H4 (cell line): ENCODE data around the gene ACAA2. TPM values are rescaled to one million over a fixed set of nuclear protein-coding genes. Genes with fewer than 3 reads are reported as not detected.
A peak's percentile ranks its signal among the peaks of the same experiment; 100 is the strongest.

ENCODE experiments used
- DNase-seq: peaks from one replicate; pipeline ENCODE4 v3.0.0-alpha.2; 2015; ENCODE audit warnings: low spot score
- total RNA-seq: library from RNA; depleted of rRNA; stranded (reverse); fragments of >200 nt; shearing (Covaris generic); gene quantifications from 2 replicates; pipeline ENCODE4 v1.2.3, GENCODE V29; 2014

The ACAA2 gene
- total RNA-seq, 1 experiment from 2014 or later: 104 TPM

GRCh38 chr18:49767111-49768050, 46.0 kb downstream of the ACAA2 start:
- DNase-seq: no peak

- no peak for DNase-seq
Observed at GRCh38 chr18:49766646-49767045, 46.7 kb downstream of the ACAA2 start.

DNA sequence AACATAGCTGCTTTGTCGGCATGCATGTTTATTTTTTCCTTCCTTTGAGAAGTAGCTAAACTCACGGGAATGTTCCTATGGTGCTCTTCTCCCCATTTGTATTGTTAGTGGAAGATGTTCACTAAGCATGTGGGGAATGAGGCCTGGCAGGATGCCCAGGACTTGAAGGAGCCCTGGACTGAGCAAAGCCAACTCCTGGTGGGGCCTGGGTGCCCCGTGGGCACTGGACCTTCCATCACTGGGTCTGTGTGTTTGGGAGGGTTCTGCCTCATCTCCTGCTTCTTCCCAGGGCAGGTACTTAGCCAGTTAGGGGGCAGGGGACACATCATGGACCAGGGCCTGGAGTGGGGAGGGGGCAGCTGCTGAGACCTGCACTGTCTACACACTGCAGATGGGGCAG, 49.3 kb downstream of the ACAA2 start:
- DNase-seq: no peak

DNA sequence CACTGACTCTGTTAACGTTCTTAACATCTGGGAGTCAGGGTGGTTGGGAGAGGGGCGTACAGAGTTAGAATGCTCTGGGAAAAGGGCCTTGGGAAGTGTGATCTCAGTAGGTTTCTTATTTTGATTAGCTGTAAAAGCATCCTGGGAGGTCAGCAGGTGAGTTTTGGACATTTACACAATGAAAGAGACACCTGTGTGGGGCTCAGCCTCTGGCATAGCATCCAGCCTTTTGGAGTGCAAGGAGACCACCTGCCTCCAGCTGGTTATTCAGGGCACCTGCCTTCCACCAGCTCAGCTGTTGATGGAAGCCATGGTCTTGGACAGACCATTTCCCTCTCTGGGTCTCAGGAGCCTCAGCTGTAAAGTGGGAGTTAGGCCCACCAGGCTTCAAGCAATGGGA, 49.7 kb downstream of the ACAA2 start:
- no peak for DNase-seq

- no peak for DNase-seq
Observed at GRCh38 chr18:49762191-49763077, 50.9 kb downstream of the ACAA2 start.

DNA sequence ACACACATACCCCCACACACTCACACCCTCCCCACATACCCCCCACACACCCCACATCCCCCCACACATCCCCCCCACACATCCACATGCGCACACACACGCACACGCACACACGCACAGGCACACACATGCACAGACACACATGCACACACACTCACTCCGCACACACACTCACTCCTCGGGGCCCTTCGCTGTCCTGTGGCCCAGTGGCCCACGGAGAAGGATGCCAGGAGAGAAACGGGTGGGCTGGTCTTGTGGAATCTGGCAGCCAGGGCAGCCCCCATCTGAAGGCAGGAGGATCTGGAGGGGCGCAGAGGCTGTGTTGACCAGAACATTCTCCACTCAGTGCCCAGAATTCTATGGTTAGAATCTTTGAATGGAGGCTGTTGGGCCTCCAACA, 51.6 kb downstream of the ACAA2 start:
- no peak for DNase-seq

- DNase-seq: no peak
Observed at GRCh38 chr18:49758263-49758610, 55.1 kb downstream of the ACAA2 start.

DNA sequence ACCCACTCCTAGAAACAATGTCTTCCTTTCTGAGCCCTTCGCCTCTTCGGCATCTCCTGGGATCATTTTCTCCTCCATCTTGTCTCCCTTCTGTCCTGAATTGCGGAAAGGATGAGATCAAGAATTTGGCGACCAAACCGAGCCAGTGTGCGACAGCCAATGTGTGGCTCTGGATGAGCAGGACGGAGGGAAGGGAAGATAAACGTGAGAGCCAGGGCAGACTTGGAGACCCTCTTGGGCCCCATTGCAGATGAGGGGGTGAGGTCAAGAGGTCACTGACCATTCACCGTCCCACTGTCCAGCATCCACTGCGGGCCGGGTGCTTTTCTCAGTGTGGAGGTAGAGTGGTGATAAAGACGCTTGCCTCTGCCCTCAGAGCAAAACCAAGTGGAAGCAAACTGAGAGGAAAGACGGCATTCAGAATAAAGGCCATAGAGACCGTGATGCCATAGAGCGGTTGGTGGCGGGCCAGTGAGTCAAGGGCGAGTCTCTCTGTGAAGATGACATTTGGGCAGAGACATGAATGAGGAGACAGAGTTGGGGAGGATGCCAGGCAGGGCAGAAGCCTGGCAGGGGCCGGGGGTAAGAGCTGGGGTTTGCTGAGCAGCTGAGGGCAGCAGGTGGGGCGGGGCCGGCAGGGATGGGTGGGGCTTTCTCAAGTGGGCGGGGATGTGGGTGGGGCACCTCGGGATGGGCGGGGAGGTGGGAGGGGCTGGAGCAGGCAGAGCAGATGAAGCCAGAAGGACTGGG, 55.6 kb downstream of the ACAA2 start:
- DNase-seq: no peak

- no peak for DNase-seq
Observed at GRCh38 chr18:49756671-49757362, 56.5 kb downstream of the ACAA2 start.

- DNase-seq: no peak
Observed at GRCh38 chr18:49756135-49756534, 57.2 kb downstream of the ACAA2 start.

- no peak for DNase-seq
Observed at GRCh38 chr18:49755489-49755888, 57.8 kb downstream of the ACAA2 start.

- DNase-seq: no peak
Observed at GRCh38 chr18:49754866-49755265, 58.5 kb downstream of the ACAA2 start.

DNA sequence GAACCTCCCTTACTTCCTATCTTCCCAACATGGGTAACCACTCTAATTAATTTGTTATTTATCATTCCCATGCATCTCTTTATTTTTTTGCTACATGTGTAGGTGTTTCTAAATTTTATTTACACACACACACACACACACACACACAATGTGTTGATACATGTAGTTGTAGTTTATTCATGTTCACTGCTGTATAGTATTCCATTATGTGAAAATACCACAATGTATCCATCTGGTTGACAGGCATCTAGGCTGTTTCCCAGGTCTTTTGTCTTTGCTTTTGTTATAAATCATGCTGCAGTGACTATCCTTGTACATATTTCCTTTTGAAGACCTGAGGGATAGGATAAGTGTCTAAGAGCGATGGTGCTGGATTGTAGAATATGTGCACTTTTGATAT, 59.7 kb downstream of the ACAA2 start:
- DNase-seq: no peak

DNA sequence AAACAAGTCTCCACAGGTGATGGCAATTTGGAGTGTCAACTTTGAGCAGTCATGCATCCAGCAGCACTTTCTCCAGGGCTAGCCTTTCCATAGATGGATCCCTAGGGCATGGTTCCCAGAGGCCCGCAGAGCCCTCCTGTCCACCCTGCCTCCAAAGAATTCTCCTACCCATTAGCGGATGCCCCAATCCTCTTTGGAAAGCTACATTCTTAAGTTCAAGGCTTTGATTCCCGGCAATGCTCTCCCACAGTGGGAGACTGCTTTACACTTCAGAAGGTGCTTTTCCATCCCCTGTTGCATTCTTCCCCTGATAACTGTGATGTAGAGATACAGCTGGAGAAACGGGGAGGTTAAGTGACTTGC, 61.3 kb downstream of the ACAA2 start:
- DNase-seq: no peak

- no peak for DNase-seq
Observed at GRCh38 chr18:49751427-49752094, 61.8 kb downstream of the ACAA2 start.

DNA sequence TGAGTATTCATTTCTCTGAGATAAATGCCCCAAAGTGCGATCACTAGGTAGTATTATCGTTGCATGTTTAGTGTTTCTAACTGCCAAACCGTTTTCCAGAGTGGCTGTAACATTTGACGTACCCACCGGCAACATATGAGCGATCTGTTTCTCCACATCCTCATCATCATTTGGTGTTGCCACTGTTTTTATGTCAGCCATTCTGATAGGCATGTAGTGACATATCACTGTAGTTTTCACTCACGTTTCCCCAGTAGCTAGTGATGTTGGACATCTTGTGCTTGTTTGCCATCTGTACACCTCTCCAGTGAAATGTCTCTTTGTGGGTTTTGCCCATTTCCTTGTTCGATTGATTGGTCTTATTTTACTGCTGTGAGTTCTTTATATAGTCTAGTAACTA, 63.8 kb downstream of the ACAA2 start:
- no peak for DNase-seq

- DNase-seq: no peak
Observed at GRCh38 chr18:49747876-49748275, 65.5 kb downstream of the ACAA2 start.

GRCh38 chr18:49745045-49746014, 68.0 kb downstream of the ACAA2 start:
- peak; percentile 25 for DNase-seq

- no peak for DNase-seq
Observed at GRCh38 chr18:49744376-49745008, 68.8 kb downstream of the ACAA2 start.
